ENCODE data around the gene INAFM2.

Gene INAFM2

GRCh38 chr15:40325700-40326099 lies 2.2 kb downstream of the INAFM2 start:
- CTCF ChIA-PET: interaction anchor here (0.7 to 5.1 kb wide), 3 partner anchors 12 to 152 kb away, joined by 4 to 37 read pairs (median 6); no protein-coding TSS in a partner anchor
- no peak for DNase-seq (ENCODE audit: extremely low spot score)
- POLR2A ChIA-PET: interaction anchor here (1.4 to 5.3 kb wide), 3 partner anchors 11 to 80 kb away, joined by 5 to 29 read pairs (median 8); partner anchors contain the start of genes IVD and KNSTRN
- no peak for TF ChIP-seq FOXM1 (IDR thresholded peaks at IDR 0.05; ENCODE audit: borderline replicate concordance)
- no peak for TF ChIP-seq ELF4 (IDR thresholded peaks at IDR 0.05)
- TF ChIP-seq NFRKB (IDR thresholded peaks at IDR 0.05): no peak
- no peak for TF ChIP-seq BHLHE40 (IDR thresholded peaks at IDR 0.05; ENCODE audit: borderline replicate concordance)
- no peak for TF ChIP-seq LEF1 (IDR thresholded peaks at IDR 0.05; ENCODE audit: borderline replicate concordance)
- TF ChIP-seq SUZ12 (IDR thresholded peaks at IDR 0.05): no peak
- TF ChIP-seq CTBP1 (IDR thresholded peaks at IDR 0.05; ENCODE audit: borderline replicate concordance): no peak
- TF ChIP-seq ZNF384 (IDR thresholded peaks at IDR 0.05): no peak
- no peak for TF ChIP-seq ARNT (IDR thresholded peaks at IDR 0.05)
- TF ChIP-seq PKNOX1 (IDR thresholded peaks at IDR 0.05): no peak
- no peak for TF ChIP-seq HDGF (IDR thresholded peaks at IDR 0.05; ENCODE audit: borderline replicate concordance)
- TF ChIP-seq FOXK2 (IDR thresholded peaks at IDR 0.05): no peak
- no peak for TF ChIP-seq FOXA1 (IDR thresholded peaks at IDR 0.05)
- no peak for TF ChIP-seq SP1 (IDR thresholded peaks at IDR 0.05)
- TF ChIP-seq L3MBTL2 (conservative IDR thresholded peaks at IDR 0.05): no peak
- no peak for TF ChIP-seq TARDBP (IDR thresholded peaks at IDR 0.05)

GRCh38 chr15:40327457-40327856 lies 4.0 kb downstream of the INAFM2 start:
- DNase-seq (ENCODE audit: extremely low spot score): no peak
- TF ChIP-seq TARDBP (IDR thresholded peaks at IDR 0.05): no peak
- TF ChIP-seq SUZ12 (IDR thresholded peaks at IDR 0.05): no peak
- no peak for TF ChIP-seq PKNOX1 (IDR thresholded peaks at IDR 0.05)
- no peak for TF ChIP-seq ARNT (IDR thresholded peaks at IDR 0.05)
- no peak for TF ChIP-seq LEF1 (IDR thresholded peaks at IDR 0.05; ENCODE audit: borderline replicate concordance)
- TF ChIP-seq ELF4 (IDR thresholded peaks at IDR 0.05): no peak
- no peak for TF ChIP-seq FOXA1 (IDR thresholded peaks at IDR 0.05)
- no peak for TF ChIP-seq FOXM1 (IDR thresholded peaks at IDR 0.05; ENCODE audit: borderline replicate concordance)
- no peak for TF ChIP-seq FOXK2 (IDR thresholded peaks at IDR 0.05)
- no peak for TF ChIP-seq CTBP1 (IDR thresholded peaks at IDR 0.05; ENCODE audit: borderline replicate concordance)
- TF ChIP-seq BHLHE40 (IDR thresholded peaks at IDR 0.05; ENCODE audit: borderline replicate concordance): no peak
- no peak for TF ChIP-seq SP1 (IDR thresholded peaks at IDR 0.05)
- TF ChIP-seq ZNF384 (IDR thresholded peaks at IDR 0.05): no peak
- no peak for TF ChIP-seq HDGF (IDR thresholded peaks at IDR 0.05; ENCODE audit: borderline replicate concordance)
- no peak for TF ChIP-seq L3MBTL2 (conservative IDR thresholded peaks at IDR 0.05)
- TF ChIP-seq NFRKB (IDR thresholded peaks at IDR 0.05): no peak
- POLR2A ChIA-PET: interaction anchor here (1.7 to 5.3 kb wide), 3 partner anchors 9 to 78 kb away, joined by 5 to 29 read pairs (median 8); partner anchors contain the start of genes CCDC9B and IVD
- CTCF ChIA-PET: interaction anchor here (0.9 to 5.1 kb wide), 4 partner anchors 10 to 53 kb away, joined by 4 to 37 read pairs (median 5); no protein-coding TSS in a partner anchor

- CTCF ChIA-PET: interaction anchor here (1.2 to 5.1 kb wide), 3 partner anchors 9 to 49 kb away, joined by 4 to 37 read pairs (median 5); no protein-coding TSS in a partner anchor
These were observed 4.7 kb downstream of the INAFM2 start for GRCh38 chr15:40328176-40328575.

GRCh38 chr15:40328751-40329150 lies 5.3 kb downstream of the INAFM2 start:
- POLR2A ChIA-PET: interaction anchor here (1.6 to 5.3 kb wide), 4 partner anchors 8 to 77 kb away, joined by 3 to 29 read pairs (median 6); partner anchors contain the start of genes CCDC9B and IVD

More at GRCh38 chr15:40328176-40328575, 4.7 kb downstream of the INAFM2 start:
- no peak for DNase-seq (ENCODE audit: extremely low spot score)
- TF ChIP-seq CTBP1 (IDR thresholded peaks at IDR 0.05; ENCODE audit: borderline replicate concordance) (no peak), PKNOX1 (IDR thresholded peaks at IDR 0.05) (no peak), FOXK2 (IDR thresholded peaks at IDR 0.05) (no peak), SP1 (IDR thresholded peaks at IDR 0.05) (no peak), ARNT (IDR thresholded peaks at IDR 0.05) (no peak), NFRKB (IDR thresholded peaks at IDR 0.05) (no peak), TARDBP (IDR thresholded peaks at IDR 0.05) (no peak), BHLHE40 (IDR thresholded peaks at IDR 0.05; ENCODE audit: borderline replicate concordance) (no peak), LEF1 (IDR thresholded peaks at IDR 0.05; ENCODE audit: borderline replicate concordance) (no peak), ZNF384 (IDR thresholded peaks at IDR 0.05) (no peak), HDGF (IDR thresholded peaks at IDR 0.05; ENCODE audit: borderline replicate concordance) (no peak), L3MBTL2 (conservative IDR thresholded peaks at IDR 0.05) (no peak), SUZ12 (IDR thresholded peaks at IDR 0.05) (no peak), ELF4 (IDR thresholded peaks at IDR 0.05) (no peak), FOXM1 (IDR thresholded peaks at IDR 0.05; ENCODE audit: borderline replicate concordance) (no peak), FOXA1 (IDR thresholded peaks at IDR 0.05) (no peak)
- POLR2A ChIA-PET: interaction anchor here (1.6 to 5.3 kb wide), 4 partner anchors 8 to 78 kb away, joined by 3 to 29 read pairs (median 6); partner anchors contain the start of genes CCDC9B and IVD

GRCh38 chr15:40329804-40330203 lies 6.3 kb downstream of the INAFM2 start:
- CTCF ChIA-PET: no interaction called here
- TF ChIP-seq SUZ12 (IDR thresholded peaks at IDR 0.05): no peak
- no peak for TF ChIP-seq CTBP1 (IDR thresholded peaks at IDR 0.05; ENCODE audit: borderline replicate concordance)
- no peak for TF ChIP-seq BHLHE40 (IDR thresholded peaks at IDR 0.05; ENCODE audit: borderline replicate concordance)
- no peak for TF ChIP-seq TARDBP (IDR thresholded peaks at IDR 0.05)
- no peak for TF ChIP-seq FOXK2 (IDR thresholded peaks at IDR 0.05)
- no peak for TF ChIP-seq NFRKB (IDR thresholded peaks at IDR 0.05)
- TF ChIP-seq ZNF384 (IDR thresholded peaks at IDR 0.05): no peak
- TF ChIP-seq HDGF (IDR thresholded peaks at IDR 0.05; ENCODE audit: borderline replicate concordance): no peak
- no peak for TF ChIP-seq SP1 (IDR thresholded peaks at IDR 0.05)
- no peak for TF ChIP-seq PKNOX1 (IDR thresholded peaks at IDR 0.05)
- TF ChIP-seq L3MBTL2 (conservative IDR thresholded peaks at IDR 0.05): no peak
- no peak for TF ChIP-seq FOXA1 (IDR thresholded peaks at IDR 0.05)
- POLR2A ChIA-PET: interaction anchor here (1.6 kb wide), 1 partner anchor 14 kb away, joined by 3 read pairs; no protein-coding TSS in a partner anchor
- DNase-seq (ENCODE audit: extremely low spot score): no peak

More at GRCh38 chr15:40328751-40329150, 5.3 kb downstream of the INAFM2 start:
- CTCF ChIA-PET: interaction anchor here (0.7 to 5.1 kb wide), 2 partner anchors 9 to 54 kb away, joined by 4 to 37 read pairs; no protein-coding TSS in a partner anchor
- TF ChIP-seq ARNT (IDR thresholded peaks at IDR 0.05) (no peak), L3MBTL2 (conservative IDR thresholded peaks at IDR 0.05) (no peak), SP1 (IDR thresholded peaks at IDR 0.05) (no peak)
- DNase-seq (ENCODE audit: extremely low spot score): no peak

Measured in HEK293T (cell line).